DND-41 (cell line): ENCODE measurements around the gene CCDC178.

Source experiments
- CTCF ChIP-seq: IDR thresholded peaks from 2 replicates; pipeline ENCODE4 v1.5.1; 2012; ENCODE audit warnings: borderline replicate concordance, low read length, moderate library complexity, mild to moderate bottlenecking; ENCODE audit not compliant: poor library complexity, severe bottlenecking; ENCODE audit errors: extremely low read depth
- EZH2 ChIP-seq: IDR thresholded peaks from 3 replicates; pipeline ENCODE4 v1.6.1; 2012; ENCODE audit warnings: borderline replicate concordance, low read depth, mild to moderate bottlenecking, moderate library complexity, low read length, inconsistent platforms; ENCODE audit not compliant: severe bottlenecking

- TF ChIP-seq CTCF (no peak), EZH2 (no peak)
Measured at GRCh38 chr18:33152376-33152775, 288.1 kb downstream of the CCDC178 start.
